ENCODE data around the gene USP7.
A peak's percentile ranks its signal among the peaks of the same experiment; 100 is the strongest.

Gene USP7

GRCh38 chr16:8951447-8952280 lies 12.0 kb downstream of the USP7 start:
- DNase-seq, result no peak

GRCh38 chr16:8950580-8951077 lies 13.1 kb downstream of the USP7 start:
- DNase-seq, result no peak

- no peak for DNase-seq
Measured at GRCh38 chr16:8949536-8950418, 13.9 kb downstream of the USP7 start.

GRCh38 chr16:8948831-8949230 lies 14.9 kb downstream of the USP7 start:
- DNase-seq, result no peak

- DNase-seq, result no peak
Measured at GRCh38 chr16:8948069-8948593, 15.6 kb downstream of the USP7 start.

- DNase-seq, result no peak
Measured at GRCh38 chr16:8946544-8946943, 17.2 kb downstream of the USP7 start.

GRCh38 chr16:8945626-8946296 lies 17.9 kb downstream of the USP7 start:
- no peak for DNase-seq

- DNase-seq, result no peak
Measured at GRCh38 chr16:8943966-8944759, 19.5 kb downstream of the USP7 start.

- DNase-seq, result no peak
Measured at GRCh38 chr16:8943001-8943763, 20.5 kb downstream of the USP7 start.

- no peak for DNase-seq
Measured at GRCh38 chr16:8941718-8942344, 21.9 kb downstream of the USP7 start.

- DNase-seq, result no peak
Measured at GRCh38 chr16:8937803-8938202, 25.9 kb downstream of the USP7 start.

- peak; percentile 45 to 63 (median 60) for DNase-seq
Measured at GRCh38 chr16:8936421-8936820, 27.3 kb downstream of the USP7 start.

- DNase-seq, result no peak
Measured at GRCh38 chr16:8935989-8936388, 27.7 kb downstream of the USP7 start.

GRCh38 chr16:8934601-8935000 lies 29.1 kb downstream of the USP7 start:
- no peak for DNase-seq

GRCh38 chr16:8931859-8932258 lies 31.8 kb downstream of the USP7 start:
- peak in 3 of 5 donors; percentile 35 to 61 (median 37) for DNase-seq

GRCh38 chr16:8929086-8929748 lies 34.5 kb downstream of the USP7 start:
- no peak for DNase-seq

- peak in 1 of 5 donors; percentile 21 for DNase-seq
Measured at GRCh38 chr16:8928467-8928957, 35.2 kb downstream of the USP7 start.

GRCh38 chr16:8926827-8927226 lies 36.9 kb downstream of the USP7 start:
- DNase-seq, result no peak

- DNase-seq, result no peak
Measured at GRCh38 chr16:8925455-8925854, 38.3 kb downstream of the USP7 start.

- no peak for DNase-seq
Measured at GRCh38 chr16:8924214-8924613, 39.5 kb downstream of the USP7 start.
